Mesenteric fat pad (tissue), 1 donor: ENCODE measurements around the gene P4HA2. TPM values are rescaled to one million over a fixed set of nuclear protein-coding genes. Genes with fewer than 3 reads are reported as not detected.
A peak's percentile ranks its signal among the peaks of the same experiment; 100 is the strongest.

Source experiments
- DNase-seq: peaks from one replicate; pipeline ENCODE4 v3.0.0-alpha.2; 2020; ENCODE audit warnings: low spot score
- total RNA-seq: library from RNA; stranded (reverse); fragmentation: NEBNext Ultra II Directional; extraction: Animal tissue kit (Norgen Biotek cat#: 25700); gene quantifications from one replicate; pipeline ENCODE4 v1.2.1, GENCODE V29; 2021
- donor health status: DM: yes; HTN: yes; CAD: no.

Gene P4HA2
- total RNA-seq, 1 donor from 2014 or later, result 15.7 TPM

GRCh38 chr5:132265336-132266030 is 37.8 kb upstream of the P4HA2 start:
- DNase-seq, result peak; percentile 89

- peak; percentile 80 for DNase-seq
Observed at GRCh38 chr5:132264546-132265335, 37.1 kb upstream of the P4HA2 start.

GRCh38 chr5:132263548-132264261 is 36.1 kb upstream of the P4HA2 start:
- DNase-seq, result peak; percentile 91

- DNase-seq, result peak; percentile 67
Observed at GRCh38 chr5:132262882-132263547, 35.4 kb upstream of the P4HA2 start.

GRCh38 chr5:132261881-132262845 is 34.5 kb upstream of the P4HA2 start:
- peak; percentile 81 for DNase-seq

- peak; percentile 91 for DNase-seq
Observed at GRCh38 chr5:132260714-132261551, 33.3 kb upstream of the P4HA2 start.

- DNase-seq, result peak; percentile 64
Observed at GRCh38 chr5:132260051-132260450, 32.4 kb upstream of the P4HA2 start.

- peak; percentile 91 for DNase-seq
Observed at GRCh38 chr5:132259069-132259851, 31.6 kb upstream of the P4HA2 start.

- peak; percentile 88 for DNase-seq
Observed at GRCh38 chr5:132258102-132259068, 30.7 kb upstream of the P4HA2 start.

- peak; percentile 88 for DNase-seq
Observed at GRCh38 chr5:132257131-132258101, 29.8 kb upstream of the P4HA2 start, which contains the start of gene PDLIM4. PDLIM4 (plus strand) TSS chr5:132257696; CDS start chr5:132257735, 39 bp downstream.

GRCh38 chr5:132256783-132257130 is 29.1 kb upstream of the P4HA2 start:
- DNase-seq, result peak; percentile 82

GRCh38 chr5:132256086-132256782 is 28.6 kb upstream of the P4HA2 start:
- peak; percentile 68 for DNase-seq

GRCh38 chr5:132254321-132254977 is 26.8 kb upstream of the P4HA2 start:
- peak; percentile 83 for DNase-seq

GRCh38 chr5:132253452-132254320 is 26.0 kb upstream of the P4HA2 start:
- DNase-seq, result peak; percentile 74
